ENCODE data around the gene NCAM2. TPM values are rescaled to one million over a fixed set of nuclear protein-coding genes. Genes with fewer than 3 reads are reported as not detected.

NCAM2 gene
- total RNA-seq, 1 donor from 2014 or later: 22.6 TPM

DNA sequence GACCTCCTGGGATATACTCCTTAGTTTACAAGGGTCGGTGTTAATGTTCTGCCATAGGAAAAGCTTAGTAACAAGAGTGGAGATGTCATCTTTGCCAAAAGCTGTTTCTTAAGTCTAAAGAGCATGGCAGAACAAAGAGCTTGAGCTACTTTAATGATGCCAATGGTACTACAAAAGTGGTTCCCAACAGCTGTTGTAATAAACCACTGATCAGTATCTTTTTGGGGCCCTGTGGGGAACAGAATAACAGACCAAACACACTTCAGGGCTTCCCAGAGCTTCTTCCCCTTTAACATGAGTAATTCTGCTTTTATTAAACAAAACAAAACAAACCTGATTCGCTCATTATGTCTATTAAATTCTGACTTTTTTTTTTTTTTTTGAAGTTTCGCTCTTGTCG, 116.3 kb downstream of the NCAM2 start:
- TF ChIP-seq, protein P1, sequence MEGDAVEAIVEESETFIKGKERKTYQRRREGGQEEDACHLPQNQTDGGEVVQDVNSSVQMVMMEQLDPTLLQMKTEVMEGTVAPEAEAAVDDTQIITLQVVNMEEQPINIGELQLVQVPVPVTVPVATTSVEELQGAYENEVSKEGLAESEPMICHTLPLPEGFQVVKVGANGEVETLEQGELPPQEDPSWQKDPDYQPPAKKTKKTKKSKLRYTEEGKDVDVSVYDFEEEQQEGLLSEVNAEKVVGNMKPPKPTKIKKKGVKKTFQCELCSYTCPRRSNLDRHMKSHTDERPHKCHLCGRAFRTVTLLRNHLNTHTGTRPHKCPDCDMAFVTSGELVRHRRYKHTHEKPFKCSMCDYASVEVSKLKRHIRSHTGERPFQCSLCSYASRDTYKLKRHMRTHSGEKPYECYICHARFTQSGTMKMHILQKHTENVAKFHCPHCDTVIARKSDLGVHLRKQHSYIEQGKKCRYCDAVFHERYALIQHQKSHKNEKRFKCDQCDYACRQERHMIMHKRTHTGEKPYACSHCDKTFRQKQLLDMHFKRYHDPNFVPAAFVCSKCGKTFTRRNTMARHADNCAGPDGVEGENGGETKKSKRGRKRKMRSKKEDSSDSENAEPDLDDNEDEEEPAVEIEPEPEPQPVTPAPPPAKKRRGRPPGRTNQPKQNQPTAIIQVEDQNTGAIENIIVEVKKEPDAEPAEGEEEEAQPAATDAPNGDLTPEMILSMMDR (conservative IDR thresholded peaks at IDR 0.05): no peak
- Mint-ChIP-seq H3K9me3 (no peaks in the 10 kb centered on the region), H3K27me3 (no peaks in the 10 kb centered on the region), H3K4me3 (no peak overlapping the region), H3K27ac (no peak overlapping the region), H3K4me1 (ENCODE audit: unreplicated experiment) (no peaks in the 10 kb centered on the region), H3K36me3 (no peaks in the 10 kb centered on the region)
- DNase-seq (ENCODE audit: extremely low spot score, unreplicated experiment): no peak

DNA sequence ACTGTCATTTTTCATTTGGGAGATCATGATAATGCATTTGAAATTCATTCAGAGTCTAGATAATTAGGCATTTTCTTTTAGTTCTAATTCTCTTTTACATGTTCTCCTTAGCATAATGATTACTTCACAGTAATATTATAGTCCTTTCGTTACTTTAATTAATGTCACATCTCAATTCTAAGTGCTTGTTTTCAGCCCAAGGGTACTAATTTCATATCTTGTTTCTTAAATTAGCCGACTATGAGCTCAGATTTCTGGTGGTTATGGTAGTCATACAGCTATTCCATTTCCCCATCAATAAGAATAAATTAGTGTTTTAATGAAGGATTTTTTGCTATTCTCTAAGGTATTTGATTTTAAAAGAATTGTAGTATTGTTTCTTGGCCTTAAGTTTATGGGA, 120.9 kb downstream of the NCAM2 start:
- Mint-ChIP-seq H3K4me1 (ENCODE audit: unreplicated experiment) (no peaks in the 10 kb centered on the region), H3K27ac (no peak overlapping the region), H3K4me3 (no peak overlapping the region), H3K36me3 (peaks cover 4% of the 10 kb centered on the region), H3K27me3 (no peaks in the 10 kb centered on the region), H3K9me3 (no peaks in the 10 kb centered on the region)
- TF ChIP-seq, protein P1 (conservative IDR thresholded peaks at IDR 0.05): no peak
- DNase-seq (ENCODE audit: extremely low spot score, unreplicated experiment): no peak

DNA sequence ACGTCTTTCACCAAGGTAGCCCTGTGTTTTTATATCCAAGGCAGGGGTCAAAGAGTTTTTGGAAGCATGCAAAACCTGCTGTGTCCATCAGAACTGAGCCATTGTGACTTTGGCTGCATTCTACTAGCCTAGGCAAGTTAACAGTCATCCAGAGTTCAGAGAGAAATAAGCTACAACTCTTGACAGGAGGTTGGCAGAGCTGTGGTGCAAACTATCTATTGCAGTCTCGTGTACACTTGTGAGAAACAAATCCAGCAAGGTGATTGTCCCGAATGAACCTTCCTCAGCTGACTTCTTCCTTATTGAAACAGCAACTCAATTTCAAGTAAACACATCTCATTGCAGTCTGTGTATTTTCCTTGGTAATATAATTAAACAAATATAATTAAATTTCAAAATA, 124.5 kb downstream of the NCAM2 start:
- H3K9me3 Mint-ChIP-seq: no peaks in the 10 kb centered on the region
- H3K4me3 Mint-ChIP-seq: no peak overlapping the region
- no peak overlapping the region for H3K27ac Mint-ChIP-seq
- peaks cover 4% of the 10 kb centered on the region for H3K36me3 Mint-ChIP-seq
- H3K27me3 Mint-ChIP-seq: no peaks in the 10 kb centered on the region
- DNase-seq (ENCODE audit: extremely low spot score, unreplicated experiment): no peak
- H3K4me1 Mint-ChIP-seq (ENCODE audit: unreplicated experiment): no peaks in the 10 kb centered on the region
- TF ChIP-seq, protein P1 (conservative IDR thresholded peaks at IDR 0.05): no peak

DNA sequence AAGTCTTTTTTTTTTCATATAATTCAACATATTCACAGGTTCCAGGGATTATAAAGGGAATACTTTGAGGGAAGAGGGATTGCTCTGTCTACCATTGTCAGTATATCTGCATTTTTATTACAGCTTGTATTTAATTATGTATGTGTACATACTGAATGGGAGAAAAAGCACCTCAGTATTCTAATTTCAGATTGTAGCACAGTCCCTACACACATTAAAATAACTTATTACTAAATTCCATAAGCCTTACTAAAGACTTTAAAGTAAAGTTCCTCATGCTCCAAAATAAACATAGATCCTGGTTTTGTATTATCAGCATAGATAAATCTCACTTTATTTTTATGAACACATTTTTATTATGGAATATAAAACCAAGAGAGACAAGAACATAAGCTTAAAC, 134.2 kb downstream of the NCAM2 start:
- H3K9me3 Mint-ChIP-seq: no peaks in the 10 kb centered on the region
- H3K4me3 Mint-ChIP-seq: no peak overlapping the region
- no peak overlapping the region for H3K27ac Mint-ChIP-seq

DNA sequence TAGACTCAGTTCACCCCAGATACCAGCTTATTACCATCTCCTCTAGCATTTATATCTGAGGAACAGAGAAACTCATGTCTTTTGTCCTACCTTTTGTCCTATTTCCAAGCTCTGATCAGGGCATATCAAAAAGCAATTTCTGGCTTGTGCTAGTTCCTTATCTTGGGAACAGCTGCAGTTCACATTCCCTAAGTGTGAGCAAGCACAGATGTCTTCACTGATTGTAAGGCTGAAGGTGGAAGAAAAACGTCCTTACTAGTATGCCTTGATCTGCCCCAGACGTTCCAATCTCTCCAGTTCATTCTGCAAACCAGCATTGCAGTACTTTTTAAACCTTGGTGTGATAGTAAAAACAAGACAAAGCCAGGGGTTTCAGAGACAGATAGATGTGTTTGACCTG, 139.8 kb downstream of the NCAM2 start:
- Mint-ChIP-seq H3K27me3 (no peaks in the 10 kb centered on the region), H3K4me3 (no peak overlapping the region), H3K27ac (no peak overlapping the region), H3K4me1 (ENCODE audit: unreplicated experiment) (no peaks in the 10 kb centered on the region), H3K9me3 (no peaks in the 10 kb centered on the region), H3K36me3 (no peaks in the 10 kb centered on the region)
- no peak for DNase-seq (ENCODE audit: extremely low spot score, unreplicated experiment)
- TF ChIP-seq, protein P1 (conservative IDR thresholded peaks at IDR 0.05): no peak

More for the DNA sequence above, 134.2 kb downstream of the NCAM2 start:
- DNase-seq (ENCODE audit: extremely low spot score, unreplicated experiment): no peak
- no peaks in the 10 kb centered on the region for H3K27me3 Mint-ChIP-seq
- TF ChIP-seq, protein P1 (conservative IDR thresholded peaks at IDR 0.05): no peak
- H3K4me1 Mint-ChIP-seq (ENCODE audit: unreplicated experiment): no peaks in the 10 kb centered on the region
- H3K36me3 Mint-ChIP-seq: no peaks in the 10 kb centered on the region

Measured in type B pancreatic cell (in vitro differentiated cells).